Amygdala (tissue), 56 donors: ENCODE data around the gene SMAD5.
A peak's percentile ranks its signal among the peaks of the same experiment; 100 is the strongest.

ENCODE experiments used
- DNase-seq, 56 donors: peaks; one replicate each; lab custom pipeline; 2025; lab: John Stamatoyannopoulos, UW

The SMAD5 gene

DNA sequence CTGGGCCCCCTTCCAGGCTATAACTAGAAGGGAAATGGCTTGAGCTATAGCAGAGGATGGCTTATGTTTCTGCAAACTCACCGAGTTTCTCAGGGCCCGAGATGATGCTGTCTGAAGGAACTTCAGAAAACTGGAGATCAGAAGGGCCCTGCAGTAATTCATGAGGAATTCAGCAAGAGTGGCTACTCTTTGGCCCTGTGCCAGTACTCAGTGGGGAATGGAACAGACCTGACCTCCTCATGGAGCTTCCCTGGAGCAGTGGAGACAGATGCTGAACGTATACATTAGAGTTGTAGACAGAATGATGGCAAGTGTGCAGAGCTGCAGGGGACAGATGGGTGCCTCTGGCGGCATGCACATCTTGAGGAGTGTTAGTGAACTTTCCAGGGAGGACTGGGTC lies 77.6 kb downstream of the SMAD5 start:
- peak in 1 of 56 donors; percentile 64 for DNase-seq

DNA sequence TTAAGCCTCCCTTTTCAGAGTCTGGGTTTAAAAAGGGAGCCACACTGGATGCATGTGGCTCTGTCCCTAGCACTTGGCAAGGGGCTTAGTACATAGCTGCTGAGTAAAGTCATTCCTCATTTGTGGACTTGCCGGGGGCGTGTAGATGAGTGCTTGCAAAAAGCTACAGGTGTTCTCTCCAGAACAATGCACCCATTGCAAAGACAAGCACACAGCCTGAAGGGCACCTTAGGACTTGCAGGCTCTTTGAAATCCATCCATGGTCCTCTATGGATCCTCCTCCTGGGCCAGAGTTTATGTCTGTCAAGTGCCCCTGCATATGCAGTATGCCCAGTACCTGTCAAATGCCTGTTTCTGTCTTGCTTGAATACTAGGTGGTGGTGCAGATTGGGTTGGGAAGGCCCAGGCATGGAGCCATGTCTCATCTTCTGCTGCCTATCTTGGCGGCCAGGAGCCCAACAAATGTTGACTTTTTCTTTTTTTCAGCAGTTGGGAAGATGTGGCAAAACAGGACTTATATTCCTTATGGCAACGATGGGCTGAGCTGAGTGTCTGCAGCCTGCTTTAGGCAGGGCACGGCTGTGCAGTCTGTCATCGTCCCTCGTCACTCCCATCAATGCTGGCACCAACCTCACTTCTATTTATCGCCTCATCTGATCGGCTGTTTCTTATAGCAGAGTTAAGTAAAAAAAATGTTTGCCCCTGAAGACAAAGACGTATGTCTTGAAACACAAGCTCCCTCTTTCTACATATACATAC lies 78.8 kb downstream of the SMAD5 start:
- DNase-seq, result no peak

DNA sequence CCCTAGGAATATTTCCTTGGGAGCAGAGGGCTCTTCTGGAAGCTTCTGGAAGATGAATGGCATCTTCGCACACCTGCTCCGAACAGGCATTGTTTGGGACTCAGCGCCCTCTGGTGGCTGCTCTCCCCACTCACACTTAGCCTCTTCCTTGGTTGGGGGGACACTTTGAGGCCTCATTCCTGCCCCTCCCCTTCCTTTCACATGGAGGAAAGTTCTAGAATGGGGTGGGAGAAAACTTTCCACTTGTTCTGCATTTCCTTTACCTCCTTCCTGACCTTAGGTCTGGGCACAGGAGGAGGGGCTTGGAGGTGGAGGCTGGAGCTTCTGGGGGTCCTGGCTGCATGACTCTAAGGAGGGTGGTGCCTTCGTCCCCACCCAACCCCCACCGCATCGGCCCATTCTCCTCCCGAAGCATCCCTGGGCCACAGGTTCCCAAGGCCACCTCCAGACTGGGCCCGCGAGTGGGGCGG lies 79.6 kb downstream of the SMAD5 start:
- peak in 32 of 56 donors; percentile 3 to 90 (median 24) for DNase-seq

DNA sequence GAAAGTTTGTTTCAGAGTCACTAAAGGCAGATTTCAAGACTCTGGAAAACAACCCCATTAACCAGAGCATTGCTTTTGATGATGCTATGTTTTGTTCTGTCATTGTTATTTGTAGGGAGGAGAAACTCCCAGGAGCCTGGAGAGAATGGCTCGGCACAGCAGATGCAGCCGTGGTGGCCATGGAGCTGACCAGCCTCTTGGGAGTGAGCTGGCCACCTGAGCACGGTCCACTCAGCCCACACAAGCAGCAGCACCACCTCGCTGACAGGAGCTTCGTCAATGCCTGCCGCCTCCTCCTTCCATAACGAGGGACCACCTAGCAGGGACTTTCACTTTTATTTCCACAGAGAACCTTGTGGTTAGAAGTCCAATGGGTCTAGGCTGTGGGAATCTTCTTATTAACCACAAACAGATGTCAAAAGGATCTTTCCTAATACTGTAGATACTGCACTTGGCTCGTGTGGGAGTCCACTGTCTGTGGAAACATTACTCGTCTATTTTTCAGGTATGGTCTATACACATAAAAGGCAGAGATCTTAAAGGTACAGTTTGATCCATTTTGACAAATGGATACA lies 81.4 kb downstream of the SMAD5 start:
- no peak for DNase-seq

DNA sequence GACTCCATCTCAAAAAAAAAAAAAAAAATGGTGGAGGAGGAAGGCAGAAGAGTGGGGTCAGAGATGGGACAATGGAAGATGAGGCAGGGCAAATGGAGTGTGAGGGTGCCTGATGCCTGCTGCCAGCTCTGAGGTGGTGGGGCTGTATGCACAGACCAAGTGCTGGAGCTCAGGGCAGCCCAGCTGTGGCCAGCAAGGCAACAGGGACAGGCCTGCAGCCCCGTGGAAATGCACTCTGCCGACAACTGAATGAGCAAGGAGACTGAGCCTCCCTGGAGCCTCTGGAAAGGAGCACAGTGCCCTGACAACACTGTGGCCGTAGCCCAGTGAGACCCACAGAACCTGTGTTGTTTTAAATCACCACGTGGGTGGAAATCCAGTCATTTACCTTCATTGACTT lies 83.2 kb downstream of the SMAD5 start:
- no peak for DNase-seq

DNA sequence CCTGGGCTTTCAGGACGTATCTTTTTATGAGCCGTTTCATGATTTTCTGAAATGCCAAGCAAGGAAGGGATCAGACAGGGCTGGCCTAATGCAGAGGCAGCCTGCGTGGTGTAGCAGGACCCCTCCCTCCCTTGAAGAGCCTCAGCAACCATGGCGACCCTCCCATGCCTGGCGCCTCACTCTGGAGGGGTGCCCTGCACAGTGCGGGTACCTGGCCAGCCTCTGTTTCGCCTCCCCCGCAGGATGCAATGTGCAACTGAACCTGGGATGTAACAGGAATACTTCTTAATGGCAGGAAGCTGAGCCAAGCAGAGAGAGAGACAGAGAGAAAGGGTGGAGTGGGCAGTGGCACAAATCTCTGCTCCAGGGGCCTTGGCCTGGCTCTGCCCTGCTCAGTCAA lies 83.6 kb downstream of the SMAD5 start:
- DNase-seq, result no peak

DNA sequence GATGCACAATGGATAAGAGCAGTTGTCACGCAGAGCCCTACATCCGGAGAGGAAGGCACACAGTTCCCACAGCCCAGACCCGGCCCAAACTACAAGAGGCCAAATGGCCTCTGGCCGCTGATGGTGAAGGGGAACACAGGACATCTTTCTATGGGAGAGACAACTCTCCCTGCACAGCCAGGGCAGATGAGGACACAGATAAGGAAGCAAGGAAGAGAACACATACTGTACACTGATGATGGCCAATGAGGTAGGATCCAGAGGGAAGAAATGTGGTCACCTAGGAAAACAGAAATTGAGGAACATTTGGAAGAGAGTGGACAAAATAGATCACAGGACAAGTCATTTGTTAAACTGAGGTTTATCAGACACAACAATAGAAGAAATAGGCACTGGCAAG lies 88.7 kb downstream of the SMAD5 start:
- DNase-seq, result no peak

DNA sequence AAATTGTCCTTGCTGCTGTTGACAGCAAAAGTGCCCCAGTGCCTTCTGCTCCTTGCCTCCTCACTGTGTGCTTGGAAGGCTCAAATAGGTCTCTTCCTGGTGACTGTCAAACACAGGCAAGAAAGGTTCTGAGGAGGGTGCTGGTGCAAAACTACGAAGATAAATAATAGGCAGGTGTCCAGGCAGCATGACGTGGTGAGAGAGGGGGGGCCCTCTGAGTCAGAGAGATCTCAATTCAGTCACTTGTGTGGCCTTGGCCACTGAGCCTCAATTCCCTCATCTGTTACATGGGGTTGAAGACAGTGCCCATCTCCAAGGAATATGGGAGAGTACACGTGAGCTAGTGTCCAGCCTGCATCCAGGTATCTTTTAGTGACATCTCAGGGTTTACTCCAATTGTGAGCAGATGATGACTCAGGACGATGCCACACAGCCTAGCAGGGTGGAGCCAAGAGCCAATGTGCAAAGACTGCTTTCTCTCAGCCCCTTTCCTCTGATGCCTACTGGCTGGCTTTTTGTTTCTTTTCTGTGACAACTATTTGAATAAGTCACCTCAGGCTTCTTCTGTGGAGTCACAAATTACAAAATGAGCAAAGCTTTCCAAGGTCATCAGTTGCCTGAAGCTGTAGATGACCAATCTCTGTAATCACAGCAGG lies 90.1 kb downstream of the SMAD5 start:
- DNase-seq, result no peak

DNA sequence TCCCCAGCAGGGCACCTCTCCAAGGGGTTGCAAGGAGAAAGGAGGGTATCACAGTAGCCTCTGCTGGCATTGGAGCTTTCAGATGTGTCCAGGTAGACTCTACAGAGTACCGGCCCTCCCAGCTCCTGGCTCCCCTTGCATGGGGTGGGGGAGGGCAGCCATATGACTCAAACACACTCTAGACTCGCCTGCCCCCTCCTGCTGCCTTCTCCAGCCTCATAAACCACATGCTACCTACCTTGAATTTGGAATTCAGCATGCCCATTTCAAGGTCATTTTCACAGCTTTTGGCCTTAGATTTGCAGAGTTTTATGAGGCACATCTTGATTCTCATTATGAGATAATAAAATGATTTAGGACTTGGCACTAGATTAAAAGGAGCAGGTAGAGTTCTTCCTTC lies 93.2 kb downstream of the SMAD5 start:
- no peak for DNase-seq

DNA sequence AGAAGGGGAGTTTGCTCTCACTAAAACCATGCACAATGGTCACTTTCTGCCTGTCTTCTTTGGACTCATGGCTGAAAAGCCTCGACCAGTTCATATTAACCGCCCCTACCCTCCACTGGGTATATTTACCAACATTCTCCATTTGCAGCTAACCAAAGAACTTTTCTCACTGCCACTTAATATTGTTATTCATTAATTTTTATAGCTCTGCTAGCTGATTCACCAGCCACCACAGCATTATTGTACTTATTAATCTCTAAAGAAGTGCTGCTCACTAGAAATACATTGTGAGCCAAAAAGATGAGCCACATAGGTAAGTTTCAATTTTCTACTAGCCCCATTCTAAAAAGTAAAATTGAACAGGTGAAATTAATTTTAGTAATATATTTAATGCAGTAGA lies 93.8 kb downstream of the SMAD5 start:
- no peak for DNase-seq

DNA sequence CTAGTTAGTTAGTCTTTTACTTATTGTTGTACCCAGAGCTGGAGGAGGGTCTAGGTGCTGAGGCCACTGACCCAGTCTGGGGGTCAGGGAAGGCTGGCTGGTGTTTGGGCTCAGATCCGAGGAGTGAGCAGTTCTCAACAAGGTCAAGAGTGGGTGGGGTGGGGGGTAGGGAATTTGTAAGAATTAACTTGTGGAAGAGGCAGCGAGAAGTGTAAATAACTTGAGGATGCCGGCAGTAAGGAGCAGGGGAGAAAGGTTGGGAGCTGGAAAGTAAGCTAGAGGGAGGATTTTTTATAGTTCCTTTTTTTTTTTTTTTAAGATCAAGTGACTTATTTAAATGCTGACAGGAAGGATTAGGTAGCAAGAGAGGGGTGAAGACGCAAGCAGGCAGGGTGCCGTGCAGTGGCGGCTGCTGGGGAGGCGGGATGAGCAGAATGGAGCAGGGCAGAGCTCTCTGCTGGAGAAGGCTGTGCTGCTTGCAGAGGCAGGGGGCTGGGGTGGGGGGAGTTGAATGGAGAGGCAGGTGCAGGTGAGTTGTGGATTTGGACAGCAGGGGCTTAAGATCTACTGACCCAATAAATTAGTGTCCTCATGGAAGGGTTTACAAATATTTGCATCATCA lies 95.6 kb downstream of the SMAD5 start:
- no peak for DNase-seq

DNA sequence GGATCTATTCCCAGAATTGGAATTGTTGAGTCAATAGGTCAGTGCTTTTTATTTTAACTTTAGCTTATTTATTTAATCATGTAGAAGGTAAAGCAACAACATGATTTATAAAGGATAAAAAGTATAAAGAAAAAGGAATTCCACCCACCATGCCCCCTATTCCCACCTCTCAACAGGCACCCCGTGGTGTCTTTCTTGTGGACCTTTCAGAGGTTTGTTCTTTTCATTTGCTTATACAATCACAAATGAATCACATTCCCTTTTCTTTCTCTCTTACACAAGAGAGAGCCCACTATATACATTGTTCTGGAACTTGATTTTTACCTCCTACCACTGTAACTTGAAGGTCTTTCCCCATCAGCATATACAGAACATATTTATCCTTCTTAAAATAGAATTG lies 97.5 kb downstream of the SMAD5 start:
- DNase-seq, result no peak

DNA sequence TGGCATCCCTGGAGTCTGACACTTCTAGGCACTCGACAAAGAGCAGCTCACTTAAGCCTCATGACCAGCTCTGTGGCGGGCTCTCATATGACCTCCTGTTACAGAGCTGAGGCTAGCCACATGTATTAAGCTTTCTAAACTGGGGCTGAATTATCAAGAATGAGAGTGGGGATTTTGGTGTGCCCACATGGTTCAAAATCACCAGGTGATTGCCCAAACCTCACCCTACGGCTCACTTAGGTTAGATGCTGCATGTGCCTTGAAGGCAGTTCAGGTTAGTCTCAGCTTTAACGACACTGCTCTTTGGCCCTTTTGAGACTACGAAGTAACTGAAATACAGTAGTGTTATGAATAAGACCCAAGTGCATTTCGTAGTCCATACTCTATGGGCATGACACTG lies 99.7 kb downstream of the SMAD5 start:
- no peak for DNase-seq
